Epithelial cell of prostate (primary cell): ENCODE data around the gene CTDSP1.
A peak's percentile ranks its signal among the peaks of the same experiment; 100 is the strongest.

Source experiments
- DNase-seq: peaks from one replicate; pipeline ENCODE4 v3.0.0-alpha.2; 2011; ENCODE audit warnings: low read depth, low spot score
- H3K27ac ChIP-seq: fragments of 450-650 bp; 2 replicates; pipeline ENCODE4 v1.5.1; 2017; ENCODE audit warnings: mild to moderate bottlenecking

The CTDSP1 gene

DNA sequence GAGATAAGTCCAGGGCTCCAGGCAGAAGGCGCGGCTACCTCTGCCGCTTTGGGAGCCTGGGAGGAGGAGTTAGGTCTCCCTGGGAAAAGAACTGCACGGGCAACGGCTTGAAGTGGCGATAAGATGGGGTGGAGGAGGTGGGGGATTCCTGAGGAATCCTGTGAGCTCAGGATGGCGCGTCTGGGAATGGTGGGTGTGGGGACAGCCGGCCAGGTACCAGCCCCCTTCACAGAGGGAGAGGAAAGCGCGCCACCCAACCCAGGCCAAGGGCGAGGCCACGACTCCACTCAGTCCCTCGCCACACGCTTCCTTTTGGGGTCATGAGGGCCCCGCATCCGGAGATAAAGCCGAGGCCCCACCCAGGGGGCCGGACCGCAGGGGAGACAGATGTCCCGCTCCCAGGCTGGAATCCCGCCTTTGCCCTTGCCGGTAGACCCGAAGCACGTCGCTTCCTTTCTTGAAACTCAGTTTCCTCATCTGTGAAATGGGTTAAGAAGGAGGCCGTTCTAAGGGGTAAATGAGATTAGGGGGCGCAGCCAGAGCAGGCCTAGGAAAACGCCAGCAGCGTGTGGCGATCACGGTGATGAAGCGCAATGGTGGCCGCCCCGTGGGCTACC, 1.7 kb upstream of the CTDSP1 start:
- peak overlapping the region; percentile 99 for H3K27ac ChIP-seq
- DNase-seq = peak; percentile 43

DNA sequence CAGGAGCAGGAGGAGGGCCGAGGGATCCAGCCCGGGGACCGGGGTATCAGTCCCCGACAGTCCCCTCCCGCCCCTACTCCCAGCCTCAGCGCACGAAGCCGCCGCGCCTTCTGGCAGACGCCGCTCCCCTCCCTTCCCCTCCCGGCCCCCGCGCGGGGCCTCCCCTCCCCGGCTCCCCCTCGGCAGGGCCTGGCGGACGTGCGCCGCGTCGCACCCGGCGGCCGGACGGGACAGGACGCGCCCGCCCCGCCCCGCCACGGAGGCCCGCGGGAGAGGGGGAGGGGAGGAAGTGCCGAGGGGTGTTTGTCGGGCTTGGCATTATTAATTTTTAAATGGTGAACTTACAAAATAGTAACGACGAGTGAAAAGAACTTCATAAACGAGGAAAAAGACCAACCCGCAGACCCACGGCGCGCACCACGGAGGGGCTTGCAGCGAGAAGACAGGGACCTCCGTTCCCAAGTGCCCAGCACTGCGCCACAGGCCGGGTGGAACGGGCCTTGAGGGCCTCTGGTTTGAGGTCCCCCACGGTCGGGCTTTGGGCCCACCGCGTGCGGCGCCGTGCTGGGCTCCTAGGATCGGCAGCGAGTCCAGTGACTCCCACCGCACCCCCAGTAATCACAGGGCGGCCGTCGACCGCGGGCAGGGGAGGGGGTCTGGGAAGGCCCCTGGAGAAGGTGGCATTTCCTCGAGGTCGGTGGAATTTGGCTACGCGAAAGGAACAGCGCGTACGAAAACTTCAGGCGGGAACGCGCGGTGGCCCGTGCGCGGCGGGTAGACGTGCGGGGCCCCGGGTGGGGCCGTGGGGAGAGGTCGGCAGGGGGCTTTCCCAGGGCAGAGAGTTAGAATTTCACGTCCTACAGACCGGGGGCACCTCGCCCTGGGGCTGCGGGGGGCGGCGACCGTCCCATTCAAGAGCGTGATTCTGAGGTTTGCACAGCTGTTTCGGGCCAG, 954 bp upstream of the CTDSP1 start:
- peak; percentile 41 for DNase-seq
- peak overlapping the region; percentile 99 for H3K27ac ChIP-seq

DNA sequence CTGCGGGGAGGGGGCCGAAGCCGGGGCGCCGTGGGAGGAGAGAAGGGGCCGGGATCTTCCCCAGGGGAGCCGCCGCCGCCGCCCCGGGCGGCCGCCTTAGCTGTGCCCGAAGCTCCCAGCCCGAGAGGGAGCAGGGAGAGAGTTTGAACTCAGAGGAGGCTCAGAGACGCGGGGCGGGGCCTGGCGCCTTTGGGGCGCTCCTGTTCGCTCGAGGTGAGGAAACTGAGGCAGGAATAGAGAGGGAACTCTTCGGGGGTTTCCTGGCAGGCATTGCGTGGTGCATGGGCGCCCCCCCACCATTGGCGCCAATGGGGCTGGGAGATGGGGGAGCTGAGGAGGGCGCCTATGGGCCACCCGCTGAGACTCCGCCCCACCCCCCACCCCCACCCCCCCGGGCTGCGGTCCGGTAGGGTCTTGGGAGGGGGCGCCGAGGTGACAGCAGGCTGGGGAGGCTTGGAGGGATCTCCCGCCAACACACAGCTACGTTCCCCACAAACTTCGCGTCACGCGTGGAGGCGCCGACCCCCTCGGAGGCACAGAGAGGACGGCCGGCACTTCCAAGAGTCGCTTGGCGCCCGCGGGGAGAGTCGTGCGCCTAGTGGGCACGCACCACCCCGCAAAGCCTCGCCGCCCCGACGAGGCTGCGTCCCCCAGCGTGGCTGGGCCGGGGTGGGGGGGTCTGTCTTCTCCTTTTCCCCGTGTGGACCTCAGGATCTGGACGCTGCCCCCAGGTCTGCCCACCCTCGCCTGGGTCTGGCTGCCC, 680 bp downstream of the CTDSP1 start:
- H3K27ac ChIP-seq = peak overlapping the region; percentile 99
- DNase-seq = no peak

DNA sequence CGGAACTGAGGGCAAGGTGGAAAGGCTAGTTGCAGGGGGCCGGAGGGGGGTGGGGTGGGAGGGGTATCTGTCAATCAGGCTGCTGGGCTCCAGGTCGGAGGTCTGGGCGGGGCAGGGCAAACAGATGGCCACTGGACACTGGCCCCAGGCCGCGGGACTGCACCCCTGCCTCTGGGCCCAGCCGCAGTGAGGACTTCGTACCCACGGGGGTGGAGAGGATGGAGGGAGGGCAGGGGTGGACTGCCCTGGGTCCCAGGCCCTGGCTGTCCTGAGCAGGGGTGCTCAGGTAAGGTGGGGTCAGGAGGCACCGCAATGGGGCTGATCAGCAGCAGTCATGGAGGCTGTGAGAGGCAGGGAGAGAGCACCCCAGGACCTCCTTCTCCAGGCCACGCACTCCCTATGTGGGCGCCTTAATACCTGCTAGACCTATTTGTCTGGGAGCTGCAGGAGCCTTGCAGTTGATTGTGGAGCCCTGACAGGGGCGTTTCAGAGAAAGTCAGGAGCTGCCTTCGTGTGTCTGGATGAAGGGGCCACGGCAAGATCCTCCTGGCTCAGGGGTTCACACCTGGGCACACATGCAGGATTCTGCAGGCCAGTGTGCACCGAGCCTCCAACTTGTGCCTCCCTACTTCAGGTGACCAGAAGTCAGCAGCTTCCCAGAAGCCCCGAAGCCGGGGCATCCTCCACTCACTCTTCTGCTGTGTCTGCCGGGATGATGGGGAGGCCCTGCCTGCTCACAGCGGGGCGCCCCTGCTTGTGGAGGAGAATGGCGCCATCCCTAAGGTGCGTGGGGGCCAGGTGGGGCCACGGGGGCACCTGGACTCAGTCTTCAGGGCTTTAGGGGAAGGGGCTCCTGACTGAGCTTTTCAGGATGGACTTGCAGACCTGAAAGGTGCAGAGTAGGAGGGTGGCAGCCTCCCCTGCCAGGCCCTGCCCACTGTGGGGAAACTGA, 1.5 kb downstream of the CTDSP1 start:
- peak overlapping the region; percentile 99 for H3K27ac ChIP-seq
- DNase-seq = no peak

DNA sequence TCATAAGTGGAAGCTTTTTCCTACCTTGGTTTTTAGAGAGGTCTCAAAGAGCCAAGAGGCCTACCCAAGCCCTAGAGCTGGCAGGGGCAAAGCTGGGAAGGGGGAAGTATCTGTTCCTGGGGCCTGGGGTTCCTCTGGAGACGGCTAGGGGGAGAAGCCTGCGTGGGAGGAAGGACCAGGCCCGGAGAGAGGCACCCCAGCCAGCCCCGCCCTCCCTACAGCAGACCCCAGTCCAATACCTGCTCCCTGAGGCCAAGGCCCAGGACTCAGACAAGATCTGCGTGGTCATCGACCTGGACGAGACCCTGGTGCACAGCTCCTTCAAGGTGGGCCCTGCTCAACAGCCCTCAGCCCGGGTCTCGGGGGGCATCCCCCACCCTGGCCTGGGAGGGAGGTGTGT, 2.2 kb downstream of the CTDSP1 start:
- DNase-seq = no peak
- H3K27ac ChIP-seq = no peak overlapping the region

DNA sequence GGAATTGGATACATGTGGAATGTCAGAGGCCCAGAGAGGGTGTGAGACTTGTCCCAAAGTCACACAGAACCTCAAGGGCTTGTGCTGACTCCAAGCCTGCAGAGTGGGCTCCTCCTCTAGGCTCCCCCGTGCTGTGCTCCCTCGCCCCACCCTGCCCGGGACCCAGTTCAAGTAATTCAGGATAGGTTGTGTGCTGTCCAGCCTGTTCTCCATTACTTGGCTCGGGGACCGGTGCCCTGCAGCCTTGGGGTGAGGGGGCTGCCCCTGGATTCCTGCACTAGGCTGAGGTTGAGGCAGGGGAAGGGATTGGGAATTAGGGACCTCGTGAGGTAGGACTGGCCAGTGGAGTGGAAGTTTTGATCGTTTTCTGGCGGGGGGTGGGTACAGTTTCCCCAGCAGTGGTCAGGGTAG, 2.8 kb downstream of the CTDSP1 start:
- no peak for DNase-seq
- no peak overlapping the region for H3K27ac ChIP-seq

DNA sequence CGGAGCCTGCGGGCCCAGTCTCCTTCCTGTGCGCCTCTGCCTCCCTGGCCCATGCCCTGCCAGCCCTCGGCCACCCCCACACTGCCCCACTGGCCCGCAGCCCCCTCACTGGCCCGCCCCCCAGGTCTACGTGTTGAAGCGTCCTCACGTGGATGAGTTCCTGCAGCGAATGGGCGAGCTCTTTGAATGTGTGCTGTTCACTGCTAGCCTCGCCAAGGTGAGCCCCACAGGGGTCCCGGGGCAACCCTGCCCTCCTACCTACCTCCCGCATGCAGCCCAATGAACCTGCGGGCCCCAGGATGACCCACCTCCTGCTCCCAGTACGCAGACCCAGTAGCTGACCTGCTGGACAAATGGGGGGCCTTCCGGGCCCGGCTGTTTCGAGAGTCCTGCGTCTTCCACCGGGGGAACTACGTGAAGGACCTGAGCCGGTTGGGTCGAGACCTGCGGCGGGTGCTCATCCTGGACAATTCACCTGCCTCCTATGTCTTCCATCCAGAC, 3.3 kb downstream of the CTDSP1 start:
- no peak for DNase-seq
- H3K27ac ChIP-seq = no peak overlapping the region

DNA sequence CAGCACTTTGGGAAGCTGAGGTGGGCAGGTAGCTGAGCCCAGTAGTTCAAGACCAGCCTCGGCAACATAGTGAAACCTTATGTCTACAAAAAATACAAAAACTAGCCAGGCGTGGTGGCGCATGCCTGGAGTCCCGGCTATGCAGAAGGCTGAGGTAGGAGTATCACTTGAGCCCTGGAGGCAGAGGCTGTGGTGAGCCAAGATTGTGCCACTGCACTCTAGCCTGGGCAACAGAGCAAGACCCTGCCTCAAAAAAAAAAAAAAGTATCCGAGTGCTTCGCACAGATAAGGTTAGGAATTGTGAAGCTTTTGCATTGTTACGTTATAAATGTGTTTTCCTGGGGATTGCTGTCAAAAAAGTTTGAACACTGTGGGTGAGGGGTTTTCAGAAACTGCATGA, 4.1 kb downstream of the CTDSP1 start:
- no peak overlapping the region for H3K27ac ChIP-seq
- no peak for DNase-seq

DNA sequence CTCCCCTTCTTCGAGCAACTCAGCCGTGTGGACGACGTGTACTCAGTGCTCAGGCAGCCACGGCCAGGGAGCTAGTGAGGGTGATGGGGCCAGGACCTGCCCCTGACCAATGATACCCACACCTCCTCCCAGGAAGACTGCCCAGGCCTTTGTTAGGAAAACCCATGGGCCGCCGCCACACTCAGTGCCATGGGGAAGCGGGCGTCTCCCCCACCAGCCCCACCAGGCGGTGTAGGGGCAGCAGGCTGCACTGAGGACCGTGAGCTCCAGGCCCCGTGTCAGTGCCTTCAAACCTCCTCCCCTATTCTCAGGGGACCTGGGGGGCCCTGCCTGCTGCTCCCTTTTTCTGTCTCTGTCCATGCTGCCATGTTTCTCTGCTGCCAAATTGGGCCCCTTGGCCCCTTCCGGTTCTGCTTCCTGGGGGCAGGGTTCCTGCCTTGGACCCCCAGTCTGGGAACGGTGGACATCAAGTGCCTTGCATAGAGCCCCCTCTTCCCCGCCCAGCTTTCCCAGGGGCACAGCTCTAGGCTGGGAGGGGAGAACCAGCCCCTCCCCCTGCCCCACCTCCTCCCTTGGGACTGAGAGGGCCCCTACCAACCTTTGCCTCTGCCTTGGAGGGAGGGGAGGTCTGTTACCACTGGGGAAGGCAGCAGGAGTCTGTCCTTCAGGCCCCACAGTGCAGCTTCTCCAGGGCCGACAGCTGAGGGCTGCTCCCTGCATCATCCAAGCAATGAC, 4.8 kb downstream of the CTDSP1 start:
- peak overlapping the region; percentile 72 for H3K27ac ChIP-seq

DNA sequence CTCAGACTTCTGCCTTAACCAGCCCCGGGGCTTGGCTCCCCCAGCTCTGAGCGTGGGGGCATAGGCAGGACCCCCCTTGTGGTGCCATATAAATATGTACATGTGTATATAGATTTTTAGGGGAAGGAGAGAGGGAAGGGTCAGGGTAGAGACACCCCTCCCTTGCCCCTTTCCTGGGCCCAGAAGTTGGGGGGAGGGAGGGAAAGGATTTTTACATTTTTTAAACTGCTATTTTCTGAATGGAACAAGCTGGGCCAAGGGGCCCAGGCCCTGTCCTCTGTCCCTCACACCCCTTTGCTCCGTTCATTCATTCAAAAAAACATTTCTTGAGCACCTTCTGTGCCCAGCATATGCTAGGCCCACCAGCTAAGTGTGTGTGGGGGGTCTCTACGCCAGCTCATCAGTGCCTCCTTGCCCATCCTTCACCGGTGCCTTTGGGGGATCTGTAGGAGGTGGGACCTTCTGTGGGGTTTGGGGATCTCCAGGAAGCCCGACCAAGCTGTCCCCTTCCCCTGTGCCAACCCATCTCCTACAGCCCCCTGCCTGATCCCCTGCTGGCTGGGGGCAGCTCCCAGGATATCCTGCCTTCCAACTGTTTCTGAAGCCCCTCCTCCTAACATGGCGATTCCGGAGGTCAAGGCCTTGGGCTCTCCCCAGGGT, 5.5 kb downstream of the CTDSP1 start:
- H3K27ac ChIP-seq = peak overlapping the region; percentile 72
- DNase-seq = no peak

More for the DNA sequence above, 4.8 kb downstream of the CTDSP1 start:
- DNase-seq = no peak

DNA sequence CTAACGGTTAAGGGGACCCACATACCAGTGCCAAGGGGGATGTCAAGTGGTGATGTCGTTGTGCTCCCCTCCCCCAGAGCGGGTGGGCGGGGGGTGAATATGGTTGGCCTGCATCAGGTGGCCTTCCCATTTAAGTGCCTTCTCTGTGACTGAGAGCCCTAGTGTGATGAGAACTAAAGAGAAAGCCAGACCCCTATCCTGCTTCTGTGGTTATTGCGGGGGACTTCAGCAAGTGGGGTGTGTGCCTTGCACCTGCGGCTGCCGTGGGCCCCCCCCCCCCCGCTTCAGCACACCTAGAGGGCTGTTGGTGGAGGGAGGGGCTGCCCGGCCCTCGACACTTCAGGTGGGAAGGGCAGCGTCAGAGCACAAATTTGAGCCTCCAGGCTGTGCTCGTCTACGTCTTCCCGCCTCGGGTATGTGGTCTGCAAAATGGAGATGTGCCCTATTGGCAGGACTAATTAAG, 6.1 kb downstream of the CTDSP1 start:
- DNase-seq = no peak

DNA sequence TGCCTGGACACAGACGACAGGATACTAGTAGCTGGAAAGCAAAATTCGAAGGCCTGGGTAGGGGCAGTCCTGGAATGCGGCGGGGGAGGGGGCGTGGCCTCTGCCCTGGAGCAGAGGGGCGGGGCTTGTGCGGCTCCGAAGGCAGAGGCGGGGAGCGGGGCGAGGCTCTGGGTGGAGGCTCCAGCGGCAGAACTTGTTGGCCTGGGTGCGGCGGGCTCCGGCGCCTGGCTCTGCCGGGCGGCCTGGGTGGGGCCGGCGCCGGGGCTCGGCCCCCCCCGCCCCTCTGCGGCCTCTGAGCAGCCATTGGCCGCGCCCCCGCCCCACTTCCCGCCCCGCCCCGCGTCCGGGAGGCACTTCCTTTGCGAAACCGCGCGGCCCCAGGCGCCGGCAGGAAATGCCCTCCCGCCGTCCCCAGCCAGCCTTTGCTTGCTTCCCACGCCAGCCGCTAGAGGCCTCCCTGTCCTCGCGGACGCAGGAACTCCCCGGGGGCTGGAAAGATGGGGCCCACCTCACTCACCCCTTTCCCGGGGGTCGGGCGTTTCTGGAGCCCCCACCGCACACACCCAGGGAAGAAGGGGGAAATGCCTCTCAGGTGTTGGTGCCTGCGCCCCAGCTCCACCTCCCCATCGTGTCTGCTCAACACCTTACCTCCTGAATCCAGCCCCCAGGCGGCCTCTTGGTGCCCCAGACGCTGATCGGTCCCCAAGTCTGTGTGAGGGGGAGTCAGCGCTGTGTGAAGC, 6.7 kb downstream of the CTDSP1 start:
- peak overlapping the region; percentile 72 for H3K27ac ChIP-seq
- DNase-seq = peak; percentile 68

More for the DNA sequence above, 6.1 kb downstream of the CTDSP1 start:
- H3K27ac ChIP-seq = peak overlapping the region; percentile 72

DNA sequence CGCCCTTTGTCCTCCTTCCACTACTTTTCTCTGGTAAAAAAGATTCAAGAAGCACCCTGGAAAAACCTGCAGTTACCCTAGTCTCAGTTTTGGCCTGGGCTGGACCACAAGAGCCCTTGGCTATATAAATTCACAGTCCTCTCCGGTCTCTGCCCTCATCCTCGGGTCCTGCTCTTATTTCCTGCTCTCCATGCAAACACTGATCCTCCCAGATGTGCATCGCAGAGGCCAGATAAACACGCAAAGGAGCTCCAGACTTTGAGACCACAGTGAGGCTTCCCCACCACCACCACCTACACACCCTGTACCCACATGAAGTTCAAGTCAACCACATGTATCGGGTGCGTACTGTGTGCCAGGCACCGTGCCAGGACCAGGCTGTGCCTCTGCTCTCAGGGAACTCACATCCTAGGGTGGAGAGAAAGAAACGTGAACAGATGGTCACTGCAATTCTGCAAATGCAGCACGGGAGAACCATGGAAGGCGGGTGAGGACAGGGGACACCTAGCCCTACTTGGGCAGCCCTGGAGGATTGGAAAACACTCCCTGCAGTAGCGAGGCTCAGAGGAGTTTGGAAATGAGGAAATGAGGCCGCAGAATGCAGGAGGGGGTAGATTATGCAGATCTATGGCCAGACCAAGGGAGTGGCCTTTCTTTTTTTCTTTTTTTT, 7.4 kb downstream of the CTDSP1 start:
- DNase-seq = no peak
- peak overlapping the region; percentile 72 for H3K27ac ChIP-seq

DNA sequence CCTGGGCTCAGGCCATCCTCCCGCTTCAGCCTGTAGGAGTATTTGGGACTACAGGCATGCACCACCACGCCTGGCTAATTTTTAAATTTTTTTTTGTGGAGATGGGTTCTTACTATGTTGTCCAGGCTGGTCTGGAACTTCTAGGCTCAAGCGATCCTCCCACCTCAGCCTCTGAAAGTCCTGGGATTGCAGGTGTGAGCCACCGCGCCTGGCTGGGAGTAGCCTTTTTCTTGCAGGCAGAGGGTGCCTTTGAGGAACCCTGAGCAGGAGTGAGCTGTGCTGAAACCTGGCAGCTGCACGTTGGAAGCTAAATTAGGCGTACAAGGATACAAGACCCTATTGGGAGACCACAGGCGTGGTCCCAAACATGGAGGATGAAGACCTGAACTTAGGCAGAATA, 8.0 kb downstream of the CTDSP1 start:
- no peak for DNase-seq
- no peak overlapping the region for H3K27ac ChIP-seq

DNA sequence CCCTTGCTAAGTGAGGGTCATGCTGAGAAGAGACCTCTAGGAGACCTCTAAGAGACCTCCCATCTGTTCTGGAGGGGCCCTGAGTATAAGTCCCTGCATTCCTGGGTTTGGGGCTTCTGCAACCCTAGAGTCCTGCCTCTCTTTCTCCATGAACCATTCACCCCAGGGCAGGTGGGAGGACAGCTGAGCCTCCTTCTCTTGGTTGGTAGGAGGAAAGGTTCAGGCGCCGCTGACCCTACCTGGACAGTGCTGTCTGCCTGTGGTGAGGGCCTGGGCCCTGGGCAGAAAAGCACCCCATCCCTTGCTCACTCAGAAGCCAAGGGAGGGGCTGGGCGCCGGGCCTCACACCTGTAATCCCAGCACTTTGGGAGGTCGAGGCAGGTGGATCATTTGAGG, 18.7 kb downstream of the CTDSP1 start:
- H3K27ac ChIP-seq = no peak overlapping the region
- DNase-seq = no peak

DNA sequence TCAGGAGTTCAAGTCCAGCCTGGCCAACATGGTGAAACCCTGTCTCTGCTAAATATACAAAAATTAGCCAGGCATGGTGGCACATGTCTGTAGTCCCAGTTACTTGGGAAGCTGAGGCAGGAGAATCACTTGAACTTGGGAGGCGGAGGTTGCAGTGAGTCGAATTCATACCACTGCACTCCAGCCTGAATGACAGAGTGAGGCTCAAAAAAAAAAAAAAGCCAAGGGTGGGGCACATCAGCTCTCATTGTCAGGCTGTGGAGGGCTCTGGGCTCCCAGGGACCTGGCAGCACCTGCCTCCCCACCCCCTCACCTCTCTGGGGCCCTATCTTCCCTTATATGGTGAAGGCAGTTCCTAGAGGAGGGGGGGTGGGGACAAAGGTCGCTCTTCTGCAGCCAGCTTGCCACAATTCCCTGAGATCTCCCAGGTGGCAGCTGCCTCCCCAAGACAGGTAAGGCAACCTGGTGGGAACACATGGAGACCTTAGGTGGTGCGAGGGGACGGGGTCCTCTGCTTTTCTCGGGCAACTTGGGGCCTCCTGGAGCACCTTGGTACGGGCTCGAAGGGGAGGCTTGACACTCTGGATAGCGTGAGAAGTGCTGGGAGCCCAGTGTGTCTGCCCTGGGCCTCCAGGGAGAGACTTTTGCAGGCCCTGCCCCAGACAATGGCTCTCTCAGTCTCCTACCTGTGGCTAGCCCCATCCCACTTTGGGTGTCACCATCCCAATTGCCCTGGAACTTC, 19.2 kb downstream of the CTDSP1 start, which contains the start of gene VIL1:
TSS of gene VIL1 (plus strand) at position 407 of the 742 bp plus-strand sequence. CDS start 4,656 bp downstream, outside the sequence.
- no peak for DNase-seq
- no peak within 1 kb of the TSS for H3K27ac ChIP-seq
